Spleen (tissue), 7 donors: Measurements from ENCODE around the gene TLE5.

Source experiments
- CTCF ChIP-seq, 11 experiments: fragments of 200-600 bp in 7 of 11; fragments of 450-650 bp in 4 of 11; sonication (generic) in 4 of 11; IDR thresholded peaks in 8 of 11; conservative IDR thresholded peaks in 3 of 11; 1 replicate in 7 of 11; 2 replicates in 4 of 11; pipeline versions ENCODE4 v1.4.0 to v1.8.0; 2016 to 2021; ENCODE audit warnings: antibody characterized with exemption in 11 of 11, inconsistent platforms in 4 of 11, mild to moderate bottlenecking in 1 of 11
- POLR2A ChIP-seq, 3 donors: fragments of 450-650 bp; IDR thresholded peaks; one replicate each; pipeline ENCODE4 v1.5.1; 2017; ENCODE audit warnings: antibody characterized with exemption in 3 of 3, mild to moderate bottlenecking in 1 of 3
- POLR2AphosphoS5 ChIP-seq, 3 donors: sonication (generic); formaldehyde crosslinking; IDR thresholded peaks; one replicate each; pipeline ENCODE4 v1.5.1; 2017; ENCODE audit warnings: antibody characterized with exemption in 3 of 3
- donor health status: DM: no; HTN: no; CAD: no; lungs with moderate emphysema.
- donor health status: DM: no; HTN: no; CAD: no.
- donor health status: DM: no; HTN: no; CAD: no.

- no peak for TF ChIP-seq POLR2A (IDR thresholded peaks at IDR 0.05)
- no peak for TF ChIP-seq CTCF (IDR thresholded peaks at IDR 0.05 in 8 of 11, conservative IDR thresholded peaks at IDR 0.05 in 3 of 11)
- peak in 2 of 3 donors; percentile 13 to 24 for TF ChIP-seq POLR2AphosphoS5 (IDR thresholded peaks at IDR 0.05)
These were observed 2.6 kb downstream of the TLE5 start for GRCh38 chr19:3059653-3060052.
